NT2/D1 (cell line): ENCODE results near the gene TEX10.

ENCODE experiments used
- SUZ12 ChIP-seq: IDR thresholded peaks from 2 replicates; pipeline ENCODE4 v1.6.1; 2011; ENCODE audit not compliant: insufficient read length, insufficient read depth; ENCODE audit errors: extremely low read depth
- YY1 ChIP-seq: IDR thresholded peaks from 2 replicates; pipeline ENCODE4 v1.6.1; 2011; ENCODE audit not compliant: insufficient read length, insufficient read depth
- ZNF274 ChIP-seq: IDR thresholded peaks from 2 replicates; pipeline ENCODE4 v1.6.1; 2011; ENCODE audit warnings: mild to moderate bottlenecking, low read depth, low read length

- TF ChIP-seq YY1 (no peak), SUZ12 (no peak), ZNF274 (no peak)
Observed at GRCh38 chr9:100366121-100366520, 13.4 kb upstream of the TEX10 start.
